Testis (tissue), 2 donors: ENCODE data around the gene SPINT4.

Experiments
- CTCF ChIP-seq, 3 experiments: fragments of 450-650 bp in 2 of 3; fragments of 200-600 bp in 1 of 3; sonication (generic) in 1 of 3; IDR thresholded peaks; one replicate each; pipeline ENCODE4 v1.5.1; 2016 to 2019; ENCODE audit warnings: antibody characterized with exemption in 3 of 3, mild to moderate bottlenecking in 2 of 3, moderate library complexity in 1 of 3
- POLR2A ChIP-seq: fragments of 450-650 bp; IDR thresholded peaks from one replicate; pipeline ENCODE4 v1.6.1; 2017; ENCODE audit warnings: antibody characterized with exemption, mild to moderate bottlenecking, moderate library complexity

DNA sequence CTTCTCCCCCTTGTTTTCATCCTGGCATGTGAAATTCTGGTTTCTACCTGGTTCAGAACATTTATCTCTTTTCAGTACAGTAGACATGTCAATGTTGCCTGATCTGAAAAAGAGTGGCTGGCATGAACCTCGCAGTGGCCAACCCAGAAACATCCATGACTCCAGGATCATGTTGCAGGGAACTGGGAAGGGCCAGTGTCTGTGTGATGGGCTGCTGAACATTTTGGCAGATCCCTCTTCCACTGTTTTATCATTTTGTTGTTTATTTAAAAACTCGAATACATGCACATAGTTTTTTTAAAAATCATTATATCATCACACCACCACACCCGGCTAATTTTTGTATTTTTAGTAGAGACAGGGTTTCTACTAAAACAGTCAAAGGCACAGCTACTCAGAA is 50.5 kb downstream of the SPINT4 start:
- TF ChIP-seq CTCF (IDR thresholded peaks at IDR 0.05) (no peak), POLR2A (no peak)
